ENCODE measurements around the gene EMP2.
"Not testable (repeated sequence)": the region's sequence is repeated elsewhere in the genome, so short reads cannot be mapped to it uniquely, and the experiment has no call there.

The EMP2 gene

DNA sequence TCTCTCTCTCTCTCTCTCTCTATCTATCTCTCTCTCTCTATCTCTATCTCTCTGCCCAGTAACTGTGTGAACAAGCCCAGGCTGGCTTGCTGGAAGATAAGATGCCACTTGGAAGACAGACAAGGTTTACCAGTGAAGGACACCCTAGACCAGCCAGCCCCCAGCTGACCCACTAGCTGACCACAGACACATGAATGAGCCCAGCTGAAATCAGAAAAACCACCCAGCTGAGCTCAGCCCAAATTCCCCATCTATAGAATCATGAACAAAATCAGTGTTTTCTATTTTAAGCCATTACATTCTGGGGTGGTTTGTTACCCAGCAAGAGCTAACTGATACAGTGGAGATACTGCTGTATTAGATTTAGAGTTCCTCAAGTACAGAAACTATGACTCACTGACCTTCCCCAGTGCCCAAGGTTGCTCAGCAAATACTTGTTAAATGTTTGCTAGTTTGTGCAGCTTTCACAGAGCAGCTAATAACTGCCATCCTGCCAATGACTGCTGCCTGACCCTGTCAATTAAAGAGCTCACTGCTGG, 18.0 kb downstream of the EMP2 start:
- TF ChIP-seq, protein P1, sequence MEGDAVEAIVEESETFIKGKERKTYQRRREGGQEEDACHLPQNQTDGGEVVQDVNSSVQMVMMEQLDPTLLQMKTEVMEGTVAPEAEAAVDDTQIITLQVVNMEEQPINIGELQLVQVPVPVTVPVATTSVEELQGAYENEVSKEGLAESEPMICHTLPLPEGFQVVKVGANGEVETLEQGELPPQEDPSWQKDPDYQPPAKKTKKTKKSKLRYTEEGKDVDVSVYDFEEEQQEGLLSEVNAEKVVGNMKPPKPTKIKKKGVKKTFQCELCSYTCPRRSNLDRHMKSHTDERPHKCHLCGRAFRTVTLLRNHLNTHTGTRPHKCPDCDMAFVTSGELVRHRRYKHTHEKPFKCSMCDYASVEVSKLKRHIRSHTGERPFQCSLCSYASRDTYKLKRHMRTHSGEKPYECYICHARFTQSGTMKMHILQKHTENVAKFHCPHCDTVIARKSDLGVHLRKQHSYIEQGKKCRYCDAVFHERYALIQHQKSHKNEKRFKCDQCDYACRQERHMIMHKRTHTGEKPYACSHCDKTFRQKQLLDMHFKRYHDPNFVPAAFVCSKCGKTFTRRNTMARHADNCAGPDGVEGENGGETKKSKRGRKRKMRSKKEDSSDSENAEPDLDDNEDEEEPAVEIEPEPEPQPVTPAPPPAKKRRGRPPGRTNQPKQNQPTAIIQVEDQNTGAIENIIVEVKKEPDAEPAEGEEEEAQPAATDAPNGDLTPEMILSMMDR (IDR thresholded peaks at IDR 0.05; ENCODE audit: unreplicated experiment in 3 of 3): no peak
- H3K27me3 Mint-ChIP-seq (ENCODE audit: low read depth): peaks cover 5% of the 10 kb centered on the region
- H3K27ac Mint-ChIP-seq: no peak overlapping the region
- peaks cover 30% of the 10 kb centered on the region for H3K36me3 Mint-ChIP-seq (ENCODE audit: low read depth)
- no peaks in the 10 kb centered on the region for H3K4me1 Mint-ChIP-seq
- H3K9me3 Mint-ChIP-seq: peaks cover 28% of the 10 kb centered on the region
- no peak overlapping the region for H3K4me3 Mint-ChIP-seq

DNA sequence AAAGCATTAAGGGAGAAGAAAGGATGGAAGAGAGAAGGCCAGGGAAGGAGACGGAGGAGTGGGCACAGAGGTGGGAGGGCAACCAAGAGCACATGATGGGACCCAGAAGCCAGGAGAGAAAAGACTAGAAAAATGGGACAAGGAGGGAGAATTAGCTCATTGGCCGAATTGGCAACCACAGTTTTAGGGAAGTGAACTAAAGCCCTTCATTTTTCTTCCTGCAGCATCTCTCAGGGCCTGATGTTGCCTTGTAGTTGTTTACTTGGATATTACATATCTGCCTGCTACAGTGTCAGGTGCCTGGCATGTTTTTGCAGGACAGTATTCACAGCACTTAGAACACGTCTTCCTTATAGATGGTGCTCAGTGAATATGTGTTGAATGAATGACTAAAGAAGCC, 19.0 kb downstream of the EMP2 start:
- TF ChIP-seq, protein P1 (IDR thresholded peaks at IDR 0.05; ENCODE audit: unreplicated experiment in 3 of 3): no peak
- H3K4me3 Mint-ChIP-seq: no peak overlapping the region
- H3K9me3 Mint-ChIP-seq: peaks cover 25% of the 10 kb centered on the region
- peaks cover 5% of the 10 kb centered on the region for H3K27me3 Mint-ChIP-seq (ENCODE audit: low read depth)
- H3K4me1 Mint-ChIP-seq: no peaks in the 10 kb centered on the region
- peaks cover 29% of the 10 kb centered on the region for H3K36me3 Mint-ChIP-seq (ENCODE audit: low read depth)
- H3K27ac Mint-ChIP-seq: no peak overlapping the region

DNA sequence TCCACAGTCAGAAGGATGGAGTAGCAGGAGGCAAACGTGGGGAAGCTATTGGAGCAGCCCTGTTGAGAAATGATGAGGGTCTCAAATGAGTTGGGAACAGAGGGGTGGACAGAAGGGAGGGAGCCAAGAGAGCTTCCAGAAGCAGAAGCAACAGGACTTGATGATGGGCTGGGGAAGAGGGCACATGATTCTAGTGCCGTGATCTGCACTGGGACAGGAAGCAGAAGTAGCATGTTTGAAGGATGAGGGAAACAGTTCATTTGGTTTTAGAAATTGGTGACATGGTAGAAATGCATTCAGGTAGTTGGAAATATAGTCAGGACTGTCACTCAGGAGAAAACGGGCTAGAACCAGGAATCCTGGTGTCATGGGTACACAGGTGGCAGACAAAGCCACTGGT, 19.4 kb downstream of the EMP2 start:
- TF ChIP-seq, protein P1 (IDR thresholded peaks at IDR 0.05; ENCODE audit: unreplicated experiment in 3 of 3): no peak
- peaks cover 4% of the 10 kb centered on the region for H3K4me1 Mint-ChIP-seq
- H3K4me3 Mint-ChIP-seq: no peak overlapping the region
- H3K27ac Mint-ChIP-seq: no peak overlapping the region
- H3K27me3 Mint-ChIP-seq (ENCODE audit: low read depth): peaks cover 5% of the 10 kb centered on the region
- H3K36me3 Mint-ChIP-seq (ENCODE audit: low read depth): peaks cover 25% of the 10 kb centered on the region
- H3K9me3 Mint-ChIP-seq: peaks cover 29% of the 10 kb centered on the region

DNA sequence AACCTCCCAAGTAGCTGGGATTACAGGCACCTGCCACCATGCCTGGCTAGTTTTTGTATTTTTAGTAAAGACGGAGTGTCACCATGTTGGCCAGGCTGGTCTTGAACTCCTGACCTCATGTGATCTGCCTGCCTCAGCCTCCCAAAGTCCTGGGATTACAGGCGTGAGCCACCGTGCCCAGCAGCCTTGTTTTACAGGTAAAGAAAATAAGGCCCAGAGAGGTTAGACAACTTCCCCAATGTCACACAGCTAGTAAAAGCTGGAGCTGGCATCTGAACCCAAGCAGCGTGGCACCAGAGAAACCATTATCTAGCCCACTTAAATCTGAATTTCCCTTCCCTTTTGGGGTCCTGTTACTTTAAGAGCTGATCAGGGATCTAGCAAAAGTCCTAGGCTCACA, 20.6 kb downstream of the EMP2 start:
- Mint-ChIP-seq H3K9me3 (peaks cover 32% of the 10 kb centered on the region), H3K36me3 (ENCODE audit: low read depth) (peaks cover 20% of the 10 kb centered on the region)
- not testable (repeated sequence) for H3K27ac Mint-ChIP-seq; H3K4me3 Mint-ChIP-seq; H3K27me3 Mint-ChIP-seq (ENCODE audit: low read depth); H3K4me1 Mint-ChIP-seq

DNA sequence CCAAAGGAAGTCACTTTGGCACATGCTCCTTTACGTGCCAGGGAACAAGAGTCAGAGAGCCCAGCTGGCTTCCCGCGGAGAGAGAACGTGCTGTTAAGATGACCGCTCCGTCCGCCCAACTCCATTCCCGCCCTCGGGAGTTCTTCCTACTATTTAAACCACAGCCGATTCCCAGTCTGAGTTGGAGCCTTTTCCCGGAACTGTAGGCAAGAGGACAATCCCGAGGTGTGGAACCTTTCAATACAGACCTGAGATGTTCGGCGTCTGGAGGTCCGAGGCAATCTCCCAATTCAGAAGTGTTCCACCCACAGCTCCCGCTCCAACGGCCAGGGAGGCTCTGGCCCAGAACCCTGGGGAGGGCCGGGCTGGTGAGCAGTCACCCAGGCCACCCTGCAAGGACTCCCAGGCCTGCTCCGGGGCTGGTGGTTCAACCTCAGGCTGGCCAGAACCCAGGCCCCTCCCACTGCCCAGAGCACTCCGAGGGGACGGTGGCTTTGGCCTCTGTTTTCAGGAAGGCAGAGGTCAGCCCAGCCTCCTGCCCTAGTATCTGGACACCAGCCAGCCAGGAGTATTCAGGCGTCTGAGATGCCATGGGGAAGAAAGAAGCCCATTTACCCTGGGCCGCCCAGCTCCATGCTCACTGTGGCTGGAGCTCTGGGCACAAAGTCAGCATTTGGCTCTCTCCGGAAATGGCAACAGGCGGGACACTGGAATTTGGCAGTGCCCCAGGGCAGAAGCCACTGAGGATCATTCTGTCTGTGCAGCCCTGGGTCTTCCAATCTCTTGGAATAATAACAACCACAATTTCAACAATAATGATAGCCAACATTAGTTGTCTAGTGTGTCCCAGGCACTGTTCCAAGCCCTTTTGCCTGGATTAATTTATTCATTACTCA, 21.4 kb downstream of the EMP2 start:
- peaks cover 5% of the 10 kb centered on the region for H3K27me3 Mint-ChIP-seq (ENCODE audit: low read depth)
- H3K4me3 Mint-ChIP-seq: no peak overlapping the region
- H3K36me3 Mint-ChIP-seq (ENCODE audit: low read depth): peaks cover 17% of the 10 kb centered on the region
- H3K27ac Mint-ChIP-seq: no peak overlapping the region
- peaks cover 28% of the 10 kb centered on the region for H3K9me3 Mint-ChIP-seq
- H3K4me1 Mint-ChIP-seq: peaks cover 5% of the 10 kb centered on the region
- TF ChIP-seq, protein P1 (IDR thresholded peaks at IDR 0.05; ENCODE audit: unreplicated experiment in 3 of 3): no peak

DNA sequence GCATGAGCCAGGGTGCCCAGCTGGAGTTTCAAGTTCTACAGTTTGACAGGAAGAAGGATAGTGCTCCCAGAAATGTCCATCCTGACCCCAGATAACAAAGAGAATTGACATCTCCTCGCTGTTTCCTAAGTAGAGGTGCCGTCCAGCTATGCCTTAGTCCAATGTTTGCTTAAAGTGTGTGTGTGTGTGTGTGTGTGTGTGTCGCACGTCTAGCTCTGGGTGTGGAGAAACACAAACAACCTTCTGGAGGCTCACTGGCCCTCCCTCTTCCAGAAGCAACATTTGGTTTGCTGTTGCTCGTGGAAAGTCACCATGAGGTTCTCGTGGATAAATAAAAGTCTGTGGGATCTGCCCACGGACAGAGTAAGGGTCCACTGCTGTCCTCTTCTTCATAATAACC, 22.1 kb downstream of the EMP2 start:
- peaks cover 22% of the 10 kb centered on the region for H3K9me3 Mint-ChIP-seq
- TF ChIP-seq, protein P1 (IDR thresholded peaks at IDR 0.05; ENCODE audit: unreplicated experiment in 3 of 3): no peak

More for the DNA sequence above, 22.1 kb downstream of the EMP2 start:
- Mint-ChIP-seq H3K4me1 (peaks cover 5% of the 10 kb centered on the region), H3K27ac (no peak overlapping the region), H3K4me3 (no peak overlapping the region), H3K27me3 (ENCODE audit: low read depth) (peaks cover 5% of the 10 kb centered on the region), H3K36me3 (ENCODE audit: low read depth) (peaks cover 11% of the 10 kb centered on the region)

Measured in nephron (organoid).